ENCODE results near the gene PRR33.

Gene PRR33

GRCh38 chr11:1847006-1847735, 44.5 kb downstream of the PRR33 start:
- DNase-seq (ENCODE audit: low read depth), result no peak

DNA sequence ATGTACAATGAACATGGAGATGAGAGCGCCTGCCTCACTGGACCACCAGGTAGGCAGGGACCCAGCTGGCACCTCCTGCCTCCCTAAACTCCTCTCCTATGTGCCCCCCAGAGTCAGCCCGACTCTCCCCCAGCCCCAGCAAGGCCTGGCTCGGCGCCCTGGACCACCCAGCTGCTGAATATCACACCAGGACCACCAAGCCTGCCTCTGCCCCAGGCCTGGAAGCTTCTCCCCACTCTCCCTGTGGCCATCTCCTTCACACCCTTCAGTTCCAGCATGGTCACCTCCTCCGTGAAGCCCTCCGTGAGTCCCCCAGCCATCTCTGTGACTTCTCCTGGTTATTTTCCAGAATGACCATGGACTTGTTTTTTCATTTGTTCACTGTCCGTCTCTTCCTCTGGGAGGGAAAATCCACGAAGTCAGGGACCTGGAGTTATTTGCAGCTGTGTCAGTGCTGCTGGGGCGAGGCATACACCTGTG, 45.2 kb downstream of the PRR33 start:
- DNase-seq (ENCODE audit: low read depth), result no peak

- DNase-seq (ENCODE audit: low read depth), result no peak
These were observed 45.9 kb downstream of the PRR33 start for GRCh38 chr11:1845561-1846452.

GRCh38 chr11:1845095-1845429, 46.6 kb downstream of the PRR33 start:
- no peak for DNase-seq (ENCODE audit: low read depth)

DNA sequence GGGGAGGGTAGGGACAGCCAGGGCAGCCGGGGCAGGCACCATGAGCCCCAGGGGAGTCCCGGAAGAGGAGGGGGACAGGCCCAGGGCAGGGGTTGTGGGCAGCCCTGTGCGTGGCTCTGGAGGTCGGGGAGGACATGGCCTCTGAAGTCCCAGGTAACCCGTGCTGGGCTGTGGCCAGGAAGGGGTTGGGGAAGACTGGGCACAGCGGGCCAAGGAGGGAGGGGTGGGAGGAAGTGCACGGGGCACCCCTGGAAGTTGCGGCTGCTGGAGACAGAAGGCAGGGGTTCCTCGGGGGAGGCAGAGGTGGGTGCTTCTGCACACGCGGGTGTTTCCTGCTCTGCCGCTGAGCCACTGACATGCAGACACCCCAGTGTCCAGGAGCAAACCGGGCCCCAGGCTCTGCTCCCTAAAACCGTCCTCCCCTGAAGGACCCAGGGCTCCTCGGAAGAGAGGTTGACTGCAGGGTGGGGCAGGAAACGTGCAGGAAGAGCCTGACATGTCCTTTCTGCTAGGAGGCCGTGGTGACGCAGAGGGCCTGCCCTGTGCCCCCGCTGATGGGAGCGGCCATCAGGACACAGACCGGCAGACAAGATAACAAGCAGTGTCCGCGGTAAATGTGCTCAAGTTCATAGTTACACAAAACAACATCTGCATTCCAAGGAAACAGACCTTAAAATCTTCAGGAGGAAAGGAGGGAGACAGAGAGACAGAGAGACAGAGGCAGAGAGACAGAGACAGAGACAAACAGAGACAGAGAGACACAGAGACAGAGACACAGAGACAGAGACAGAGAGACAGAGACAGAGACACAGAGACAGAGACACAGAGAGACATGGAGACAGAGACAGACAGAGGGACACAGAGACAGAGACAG, 47.2 kb downstream of the PRR33 start:
- DNase-seq (ENCODE audit: low read depth), result no peak

DNA sequence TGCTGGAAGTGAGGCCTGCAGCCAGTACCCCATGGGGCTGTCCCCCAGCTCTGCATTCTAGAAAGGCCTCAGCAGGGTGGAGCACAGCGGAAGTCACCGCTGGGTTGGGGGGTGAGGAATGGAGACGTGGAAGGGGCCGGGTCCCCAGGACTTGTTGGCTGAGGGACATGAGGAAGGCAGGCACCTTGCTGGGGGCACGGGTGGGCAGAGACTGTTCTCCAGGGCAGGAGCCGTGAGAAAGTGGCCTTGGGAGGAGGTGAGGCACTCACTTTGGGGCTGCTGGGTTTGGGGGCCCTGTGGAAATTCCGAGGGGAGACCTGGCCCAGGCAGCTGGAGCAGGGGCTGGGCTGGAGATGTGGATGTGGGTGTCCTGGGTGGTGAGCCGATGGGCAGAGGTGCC, 47.9 kb downstream of the PRR33 start:
- DNase-seq (ENCODE audit: low read depth), result no peak

DNA sequence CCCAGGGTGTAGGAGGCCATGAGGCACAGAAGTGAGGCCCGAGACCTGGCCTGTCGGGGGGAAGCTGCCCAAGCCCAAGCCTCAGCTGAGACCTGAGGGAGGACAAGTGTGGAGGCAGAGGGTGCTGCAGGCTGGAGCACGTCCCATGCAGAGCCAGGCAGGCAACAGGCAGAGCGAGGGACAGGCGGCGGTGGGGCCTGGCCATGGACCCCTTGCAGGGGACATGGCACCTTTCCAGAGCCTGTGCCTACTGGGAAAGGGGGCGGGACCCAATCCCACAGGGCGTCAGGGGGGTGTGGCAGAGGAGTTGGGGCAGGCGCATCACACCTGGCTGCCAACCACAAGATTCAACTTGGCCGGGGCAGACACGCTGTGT, 48.6 kb downstream of the PRR33 start:
- no peak for DNase-seq (ENCODE audit: low read depth)

GRCh38 chr11:1842149-1843097, 49.3 kb downstream of the PRR33 start:
- no peak for DNase-seq (ENCODE audit: low read depth)

GRCh38 chr11:1841511-1842148, 50.1 kb downstream of the PRR33 start:
- no peak for DNase-seq (ENCODE audit: low read depth)

- no peak for DNase-seq (ENCODE audit: low read depth)
These were observed 50.8 kb downstream of the PRR33 start for GRCh38 chr11:1840780-1841480.

DNA sequence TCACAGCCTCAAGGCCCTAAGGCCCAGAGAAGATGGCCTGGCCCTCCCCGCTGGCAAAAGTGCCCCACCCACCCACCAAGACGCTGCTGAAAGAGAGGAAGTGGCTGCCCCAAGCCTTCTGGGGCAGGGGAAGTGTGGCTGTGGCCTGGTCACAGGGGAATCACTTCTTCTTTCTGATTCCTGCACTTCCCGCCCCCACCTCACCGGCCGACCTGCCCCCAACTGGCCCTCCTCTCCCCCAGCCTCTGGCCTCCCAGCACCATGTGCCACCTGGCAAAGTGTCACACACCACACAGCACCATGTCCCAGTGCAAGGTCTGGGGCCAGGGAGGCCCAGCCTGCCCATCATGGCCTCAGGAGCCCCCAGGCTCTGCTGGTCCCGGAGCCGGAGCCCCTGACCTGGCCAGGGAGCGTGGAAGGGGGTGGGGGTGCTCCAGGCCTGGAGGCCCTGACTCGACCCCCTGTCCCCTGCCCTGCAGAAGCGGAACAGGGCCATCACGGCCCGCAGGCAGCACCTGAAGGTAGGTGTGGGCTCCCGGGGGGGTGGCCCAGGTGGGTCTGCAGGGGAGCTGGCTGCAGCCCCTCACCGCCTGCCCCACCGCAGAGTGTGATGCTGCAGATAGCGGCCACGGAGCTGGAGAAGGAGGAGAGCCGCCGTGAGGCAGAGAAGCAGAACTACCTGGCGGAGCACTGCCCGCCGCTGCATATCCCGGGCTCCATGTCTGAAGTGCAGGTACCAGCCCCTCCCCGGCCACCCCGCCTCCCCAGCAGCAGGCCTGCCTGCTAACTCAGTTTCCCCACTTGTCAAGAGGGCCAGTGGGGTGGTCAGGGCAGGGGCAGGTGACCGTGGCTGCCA, 51.5 kb downstream of the PRR33 start:
- no peak for DNase-seq (ENCODE audit: low read depth)

DNA sequence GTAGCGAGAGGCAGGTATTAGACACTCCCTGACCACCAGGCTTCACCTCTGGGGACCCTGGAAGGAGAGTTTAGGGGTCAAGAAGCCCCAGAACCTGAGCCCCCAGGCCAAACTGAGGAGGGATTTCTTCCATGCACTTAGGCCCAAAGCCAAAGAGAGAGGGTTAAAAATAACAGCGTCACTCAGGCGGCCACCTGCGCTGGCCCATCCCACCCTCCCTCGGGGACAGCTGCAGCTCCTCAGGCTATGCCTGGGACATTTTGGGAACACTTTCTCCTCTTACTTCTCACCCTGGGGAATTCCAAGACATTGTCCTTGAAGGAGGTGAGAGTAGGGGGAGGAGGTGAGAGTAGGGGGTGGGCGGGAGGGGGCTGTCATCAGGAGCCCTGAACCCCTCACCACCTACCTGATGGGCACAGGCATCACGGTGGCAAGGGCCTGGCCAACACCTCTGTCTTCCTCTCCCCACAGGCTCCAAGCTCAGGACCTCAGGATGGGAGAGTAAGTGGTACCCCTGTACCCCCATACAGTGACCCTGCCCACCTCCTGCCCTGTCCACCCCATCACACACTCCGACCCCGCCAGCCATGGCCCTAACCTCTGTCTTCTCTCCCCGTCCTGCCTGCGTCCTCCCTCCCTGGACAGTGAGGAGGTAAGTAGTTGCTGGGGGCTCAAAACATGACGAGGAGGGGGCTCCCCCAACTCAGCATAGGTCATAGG, 52.3 kb downstream of the PRR33 start:
- DNase-seq (ENCODE audit: low read depth), result no peak

DNA sequence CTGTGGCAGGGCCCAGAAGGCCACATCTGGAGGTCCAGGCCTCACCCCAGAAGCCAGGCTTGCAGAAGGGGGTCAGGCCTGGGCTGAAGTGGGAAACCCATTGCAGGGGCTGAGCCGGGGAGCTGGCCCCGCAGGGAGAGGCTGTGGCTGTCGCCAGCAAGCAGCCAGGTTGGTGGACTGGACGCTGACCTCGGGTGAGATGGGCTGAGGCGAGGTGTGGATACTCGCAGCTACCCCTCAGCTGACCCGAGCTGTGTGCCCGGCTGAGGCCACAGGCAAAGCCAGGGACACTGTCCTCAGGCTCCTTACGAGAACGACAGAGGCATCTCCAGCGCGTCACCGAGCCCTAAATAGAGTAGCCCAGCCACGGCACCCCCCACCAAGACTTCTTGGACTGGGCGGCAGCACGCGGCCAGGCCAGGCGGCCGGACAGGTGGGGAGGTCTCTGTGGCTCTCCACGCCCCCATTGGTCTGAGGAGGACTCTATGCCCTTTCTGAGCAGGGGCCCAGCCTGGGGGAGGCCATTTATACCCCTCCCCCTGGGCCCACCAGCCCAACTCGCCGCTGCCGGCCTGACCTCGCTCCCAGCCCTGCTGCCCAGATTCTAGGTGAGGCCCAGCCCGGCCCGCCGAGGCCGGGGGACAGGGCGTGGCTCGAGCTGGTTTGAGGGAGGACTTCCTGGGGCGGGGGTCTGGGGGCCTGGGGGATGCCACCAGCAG, 53.1 kb downstream of the PRR33 start, which contains the start of gene TNNI2:
TNNI2 (plus strand) TSS at position 556 of the 719 bp plus-strand sequence. CDS start 716 bp downstream, outside the sequence.
- no peak for DNase-seq (ENCODE audit: low read depth)
